Measurements from ENCODE around the gene RNU2-1. TPM values are rescaled to one million over a fixed set of nuclear protein-coding genes. Genes with fewer than 3 reads are reported as not detected.

Gene RNU2-1
- total RNA-seq: not detected in 2 replicates

GRCh38 chr17:43233877-43234276, at the start of gene RNU2-1:
RNU2-1 (minus strand) TSS chr17:43233977.

GRCh38 chr17:43228020-43228782, 5.6 kb downstream of the RNU2-1 start, which contains the start of gene CCDC200:
CCDC200 (minus strand) TSS chr17:43228623; CDS start chr17:43228554, 69 bp downstream.

GRCh38 chr17:43211480-43212402, 22.0 kb downstream of the RNU2-1 start, which contains the start of gene TMEM106A:
TMEM106A (plus strand) TSS chr17:43211875; CDS start chr17:43213042, 1,167 bp downstream.

Small RNA genes within 50 kb of the gene (small RNA-seq; reads per million reads assigned to genes)
- not detected for gene RF00004
- not detected for gene RNU2-1

Other genes starting within 250 kb of the RNU2-1 start
- gene RPL27, start 235.6 kb downstream of the RNU2-1 start, total RNA-seq: 992 and 1,718 TPM in 2 replicates
- gene IFI35, start 227.2 kb downstream of the RNU2-1 start, total RNA-seq: 43.2 and 51.2 TPM in 2 replicates
- 322 and 382 TPM in 2 replicates for gene VAT1, start 211.6 kb downstream of the RNU2-1 start, total RNA-seq
- gene RND2, start 208.7 kb downstream of the RNU2-1 start, total RNA-seq: 0.54 and 0.78 TPM in 2 replicates
- 15.3 and 20.2 TPM in 2 replicates for gene BRCA1, start 108.6 kb downstream of the RNU2-1 start, total RNA-seq
- 152 and 156 TPM in 2 replicates for gene NBR1, start 62.8 kb downstream of the RNU2-1 start, total RNA-seq
- 8.1 and 8.2 TPM in 2 replicates for gene TMEM106A, start 22.1 kb downstream of the RNU2-1 start, total RNA-seq
- gene CCDC200, start 5.4 kb downstream of the RNU2-1 start, total RNA-seq: 0.26 TPM in 1 of 2 replicates, not detected in the other
- 21.6 and 28.4 TPM in 2 replicates for gene ARL4D, start 165.0 kb upstream of the RNU2-1 start, total RNA-seq
- 38.2 and 38.7 TPM in 2 replicates for gene DHX8, start 250.0 kb upstream of the RNU2-1 start, total RNA-seq